Right atrium auricular region (tissue), 2 donors: ENCODE data around the gene ERG. TPM values are rescaled to one million over a fixed set of nuclear protein-coding genes. Genes with fewer than 3 reads are reported as not detected.

Experiments
- DNase-seq: peaks from one replicate; pipeline ENCODE4 v3.0.0-alpha.2; 2019; ENCODE audit warnings: low spot score
- H3K27ac ChIP-seq, 2 donors: fragments of 200-600 bp; sonication (generic); 1 replicate in 1 of 2; 2 replicates in 1 of 2; pipeline ENCODE4 v1.5.1; 2016 to 2019
- H3K27me3 ChIP-seq, 2 donors: fragments of 200-600 bp; sonication (generic); one replicate each; pipeline versions ENCODE4 v1.5.1 to v1.6.0; 2017 to 2019
- H3K36me3 ChIP-seq: fragments of 200-600 bp; sonication (generic); one replicate; pipeline ENCODE4 v1.5.1; 2016
- H3K4me1 ChIP-seq, 2 donors: fragments of 200-600 bp; sonication (generic); one replicate each; pipeline versions ENCODE4 v1.5.1 to v1.6.0; 2017 to 2019
- H3K4me3 ChIP-seq, 2 donors: fragments of 200-600 bp; sonication (generic); 1 replicate in 1 of 2; 2 replicates in 1 of 2; pipeline ENCODE4 v1.5.1; 2017 to 2019; ENCODE audit warnings: mild to moderate bottlenecking in 1 of 2, moderate library complexity in 1 of 2
- H3K9me3 ChIP-seq, 2 donors: fragments of 200-600 bp; sonication (generic); one replicate each; pipeline ENCODE4 v1.5.1; 2019
- total RNA-seq, 2 donors: library from RNA; depleted of rRNA; stranded (reverse); fragments of >200 nt; gene quantifications; one replicate each; pipeline ENCODE4 v1.1.0, GENCODE V29; 2016
- TF ChIP-seq, protein P1 (sequence below), 2 donors: fragments of 200-600 bp; sonication (generic); IDR thresholded peaks; one replicate each; pipeline ENCODE4 v1.5.1; 2019; ENCODE audit warnings: antibody characterized with exemption in 2 of 2

Gene ERG
- total RNA-seq, 2 donors from 2014 or later = 6.3 to 13.2 TPM

DNA sequence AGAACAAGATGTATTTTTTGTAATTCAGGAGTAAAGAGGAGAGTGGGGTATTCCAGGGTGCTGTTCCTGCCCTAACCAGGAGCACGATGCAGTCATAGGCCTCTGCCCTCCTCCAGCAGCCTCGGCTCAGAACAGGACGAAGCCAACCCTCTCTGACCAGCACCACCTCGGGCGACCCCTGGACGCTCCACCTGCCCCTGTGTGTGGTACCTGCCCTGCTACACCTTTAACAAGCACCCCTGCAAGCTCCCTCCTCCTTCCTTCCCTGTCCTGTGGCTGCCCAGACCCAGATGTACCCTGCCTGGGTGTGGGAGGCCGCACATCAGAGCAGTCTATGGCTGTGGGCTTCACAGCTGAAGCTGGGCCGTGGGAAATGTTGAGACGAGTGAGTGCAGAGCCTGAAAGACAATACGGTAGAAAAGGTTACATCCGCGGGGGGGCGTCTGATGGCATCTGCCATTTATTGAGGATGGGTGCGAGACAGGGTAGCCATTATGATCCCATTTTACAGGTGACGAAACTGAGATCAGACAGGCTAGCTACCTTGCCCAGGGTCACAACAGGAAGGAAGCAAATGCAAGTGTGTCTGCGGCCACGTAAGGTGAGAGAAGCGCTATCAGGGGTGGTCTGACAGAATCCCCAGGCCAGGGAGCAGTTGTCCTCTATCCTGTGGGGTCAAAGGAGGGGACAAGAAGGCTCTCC lies 4.6 kb downstream of the ERG start:
- H3K9me3 ChIP-seq = no peaks in the 10 kb centered on the region
- TF ChIP-seq, protein P1, sequence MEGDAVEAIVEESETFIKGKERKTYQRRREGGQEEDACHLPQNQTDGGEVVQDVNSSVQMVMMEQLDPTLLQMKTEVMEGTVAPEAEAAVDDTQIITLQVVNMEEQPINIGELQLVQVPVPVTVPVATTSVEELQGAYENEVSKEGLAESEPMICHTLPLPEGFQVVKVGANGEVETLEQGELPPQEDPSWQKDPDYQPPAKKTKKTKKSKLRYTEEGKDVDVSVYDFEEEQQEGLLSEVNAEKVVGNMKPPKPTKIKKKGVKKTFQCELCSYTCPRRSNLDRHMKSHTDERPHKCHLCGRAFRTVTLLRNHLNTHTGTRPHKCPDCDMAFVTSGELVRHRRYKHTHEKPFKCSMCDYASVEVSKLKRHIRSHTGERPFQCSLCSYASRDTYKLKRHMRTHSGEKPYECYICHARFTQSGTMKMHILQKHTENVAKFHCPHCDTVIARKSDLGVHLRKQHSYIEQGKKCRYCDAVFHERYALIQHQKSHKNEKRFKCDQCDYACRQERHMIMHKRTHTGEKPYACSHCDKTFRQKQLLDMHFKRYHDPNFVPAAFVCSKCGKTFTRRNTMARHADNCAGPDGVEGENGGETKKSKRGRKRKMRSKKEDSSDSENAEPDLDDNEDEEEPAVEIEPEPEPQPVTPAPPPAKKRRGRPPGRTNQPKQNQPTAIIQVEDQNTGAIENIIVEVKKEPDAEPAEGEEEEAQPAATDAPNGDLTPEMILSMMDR (IDR thresholded peaks at IDR 0.05) = no peak
- H3K36me3 ChIP-seq = no peaks in the 10 kb centered on the region
- no peak for DNase-seq
- H3K27ac ChIP-seq = peak overlapping the region; percentile 37 to 52
- H3K4me1 ChIP-seq = peaks cover 0 to 9% of the 10 kb centered on the region in 2 donors
- H3K27me3 ChIP-seq = no peaks in the 10 kb centered on the region
- peak overlapping the region in 1 of 2 donors; percentile 7 for H3K4me3 ChIP-seq

DNA sequence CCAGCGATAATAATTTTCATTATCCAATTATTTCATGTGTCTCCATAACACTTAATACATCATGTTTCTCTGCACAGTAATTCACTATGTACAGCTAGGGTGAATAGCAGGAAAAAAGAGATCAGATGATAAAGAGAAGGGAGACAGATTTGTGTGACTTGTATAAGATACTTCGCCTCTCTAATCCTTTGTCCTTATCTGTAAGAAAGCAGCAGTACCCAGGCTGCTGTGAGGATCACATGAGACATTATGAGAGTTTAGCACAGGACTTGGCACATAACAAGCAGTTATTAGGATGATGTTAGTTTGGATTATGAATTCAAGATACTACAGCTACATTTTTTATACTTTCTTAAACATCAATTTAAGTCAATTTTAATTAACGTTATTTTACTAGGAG lies 6.3 kb downstream of the ERG start:
- Histone ChIP-seq H3K27me3 (no peaks in the 10 kb centered on the region), H3K27ac (peak overlapping the region in 1 of 2 donors; percentile 13), H3K4me3 (no peak overlapping the region), H3K36me3 (no peaks in the 10 kb centered on the region), H3K9me3 (no peaks in the 10 kb centered on the region), H3K4me1 (peaks cover 0 to 9% of the 10 kb centered on the region in 2 donors)
- DNase-seq = no peak
- TF ChIP-seq, protein P1 (IDR thresholded peaks at IDR 0.05) = no peak

DNA sequence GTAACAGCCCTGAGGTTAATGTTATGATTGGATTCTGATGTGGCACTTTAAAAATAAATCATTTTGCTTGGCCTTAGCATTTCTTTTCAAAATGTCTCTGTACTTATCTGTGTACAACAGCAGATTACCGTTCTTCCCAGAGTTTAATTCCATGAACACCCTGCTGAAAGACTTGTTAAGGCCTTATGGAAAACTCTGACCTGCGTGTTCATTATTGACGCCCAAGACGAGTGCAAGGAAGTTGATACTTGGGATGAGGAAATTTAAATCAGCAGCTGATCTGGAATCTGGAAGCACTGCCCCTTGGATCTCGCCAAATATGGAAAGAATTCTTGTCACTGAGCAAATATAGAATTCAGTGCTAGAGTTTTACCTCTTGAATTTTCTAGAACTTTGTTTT lies 6.7 kb downstream of the ERG start:
- peaks cover 0 to 9% of the 10 kb centered on the region in 2 donors for H3K4me1 ChIP-seq
- peak overlapping the region in 1 of 2 donors; percentile 13 for H3K27ac ChIP-seq
- H3K27me3 ChIP-seq = no peaks in the 10 kb centered on the region
- H3K36me3 ChIP-seq = no peaks in the 10 kb centered on the region
- no peak overlapping the region for H3K4me3 ChIP-seq
- H3K9me3 ChIP-seq = no peaks in the 10 kb centered on the region
- TF ChIP-seq, protein P1 (IDR thresholded peaks at IDR 0.05) = no peak
- no peak for DNase-seq

DNA sequence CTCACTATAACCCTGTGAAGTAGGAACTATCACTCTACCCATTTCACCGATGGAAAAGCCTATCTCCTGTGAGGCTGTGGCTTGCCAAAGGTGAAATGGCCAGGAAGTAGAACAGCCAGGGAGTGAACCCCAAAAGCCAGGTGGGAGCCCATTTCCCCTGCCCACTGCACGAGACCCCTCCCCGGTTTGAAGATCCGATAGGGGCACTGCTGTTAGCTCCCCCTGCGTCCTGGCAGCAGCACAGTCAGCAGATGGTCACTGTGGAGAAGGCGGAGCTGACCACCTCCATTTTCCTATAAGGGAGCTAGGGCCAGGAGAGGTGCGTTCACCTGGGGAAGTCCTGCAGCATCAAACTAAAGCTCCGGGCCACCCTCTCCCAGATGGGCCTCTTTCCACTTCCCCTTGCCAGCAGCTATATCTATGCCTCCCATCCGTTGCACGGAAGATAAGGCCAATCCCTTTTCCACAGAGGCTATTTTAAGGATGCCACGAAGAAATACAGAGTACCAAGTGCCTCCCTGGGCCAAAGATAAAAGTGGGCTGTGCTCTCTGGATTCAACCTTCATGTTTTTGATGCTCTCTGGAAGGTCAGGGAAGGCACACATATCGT lies 7.8 kb downstream of the ERG start:
- TF ChIP-seq, protein P1 (IDR thresholded peaks at IDR 0.05) = no peak
- H3K27ac ChIP-seq = no peak overlapping the region
- no peak for DNase-seq

DNA sequence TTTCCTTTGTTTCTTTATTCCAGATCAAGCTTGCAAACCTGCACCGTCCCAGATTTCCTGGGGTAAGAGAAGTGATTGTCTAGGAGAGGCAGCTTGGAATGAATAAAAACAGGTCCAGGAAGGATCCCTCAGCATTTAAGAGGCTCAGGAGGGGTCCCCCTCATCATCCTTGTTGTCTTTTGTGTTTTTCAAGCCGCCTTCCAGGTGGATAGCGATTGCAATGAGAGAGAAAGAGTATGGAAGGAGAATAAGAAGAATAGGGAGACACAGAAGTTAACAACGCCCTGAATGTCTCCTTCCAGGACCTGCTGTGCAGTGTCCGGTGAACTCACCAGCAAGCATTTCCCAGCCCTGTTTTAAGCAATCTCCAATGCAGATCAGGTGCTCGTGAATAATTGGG lies 8.5 kb downstream of the ERG start:
- H3K27me3 ChIP-seq = no peaks in the 10 kb centered on the region
- H3K4me1 ChIP-seq = peaks cover 0 to 13% of the 10 kb centered on the region in 2 donors
- no peak for DNase-seq
- no peak overlapping the region for H3K4me3 ChIP-seq
- no peaks in the 10 kb centered on the region for H3K36me3 ChIP-seq
- H3K9me3 ChIP-seq = no peaks in the 10 kb centered on the region
- no peak overlapping the region for H3K27ac ChIP-seq
- TF ChIP-seq, protein P1 (IDR thresholded peaks at IDR 0.05) = no peak

More for the DNA sequence above, 7.8 kb downstream of the ERG start:
- Histone ChIP-seq H3K36me3 (no peaks in the 10 kb centered on the region), H3K9me3 (no peaks in the 10 kb centered on the region), H3K27me3 (no peaks in the 10 kb centered on the region), H3K4me3 (no peak overlapping the region), H3K4me1 (peaks cover 0 to 13% of the 10 kb centered on the region in 2 donors)
